Measurements from ENCODE around the gene CIC. TPM values are rescaled to one million over a fixed set of nuclear protein-coding genes. Genes with fewer than 3 reads are reported as not detected.
A peak's percentile ranks its signal among the peaks of the same experiment; 100 is the strongest.

CIC gene
- total RNA-seq, 1 donor from 2014 or later, result 33.3 TPM

DNA sequence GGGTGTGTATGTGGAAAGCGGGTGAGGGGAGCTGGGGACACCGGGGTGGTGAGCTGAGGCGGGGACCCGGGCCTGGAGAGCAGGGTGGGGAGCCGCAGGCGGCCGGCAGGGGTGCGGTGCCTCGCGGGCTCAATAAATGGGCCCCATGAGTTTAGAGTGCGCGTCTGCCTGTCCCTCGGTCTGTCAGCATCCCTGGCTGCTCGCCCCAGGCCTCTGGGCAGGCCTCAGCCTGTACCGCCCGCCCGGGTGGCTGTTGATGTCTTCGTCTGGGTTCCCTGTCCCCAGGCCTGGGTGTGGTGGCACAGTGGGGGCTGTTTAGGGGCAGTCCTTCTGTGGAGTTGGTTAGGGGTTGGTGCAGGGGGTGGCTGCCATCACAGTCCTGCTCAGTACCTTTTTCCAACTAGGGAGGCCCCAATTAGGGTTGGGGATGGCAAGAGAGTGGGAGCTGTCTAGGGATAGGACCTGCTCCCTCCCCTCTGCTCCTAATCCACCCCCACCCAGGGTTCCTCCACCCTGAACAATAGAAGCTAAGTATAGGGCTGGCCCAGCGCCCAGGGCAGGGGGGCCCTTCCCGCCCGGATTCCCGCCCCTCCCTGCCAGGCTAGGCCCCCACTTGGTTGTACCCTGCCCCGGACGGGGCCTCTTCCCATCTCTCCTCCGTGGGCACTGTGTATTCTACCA, 12.2 kb downstream of the CIC start:
- H3K27ac ChIP-seq (replicated peaks), result peak overlapping the region; percentile 98
- H3K4me1 ChIP-seq, result peaks cover 91% of the 10 kb centered on the region
- TF ChIP-seq, protein P1, sequence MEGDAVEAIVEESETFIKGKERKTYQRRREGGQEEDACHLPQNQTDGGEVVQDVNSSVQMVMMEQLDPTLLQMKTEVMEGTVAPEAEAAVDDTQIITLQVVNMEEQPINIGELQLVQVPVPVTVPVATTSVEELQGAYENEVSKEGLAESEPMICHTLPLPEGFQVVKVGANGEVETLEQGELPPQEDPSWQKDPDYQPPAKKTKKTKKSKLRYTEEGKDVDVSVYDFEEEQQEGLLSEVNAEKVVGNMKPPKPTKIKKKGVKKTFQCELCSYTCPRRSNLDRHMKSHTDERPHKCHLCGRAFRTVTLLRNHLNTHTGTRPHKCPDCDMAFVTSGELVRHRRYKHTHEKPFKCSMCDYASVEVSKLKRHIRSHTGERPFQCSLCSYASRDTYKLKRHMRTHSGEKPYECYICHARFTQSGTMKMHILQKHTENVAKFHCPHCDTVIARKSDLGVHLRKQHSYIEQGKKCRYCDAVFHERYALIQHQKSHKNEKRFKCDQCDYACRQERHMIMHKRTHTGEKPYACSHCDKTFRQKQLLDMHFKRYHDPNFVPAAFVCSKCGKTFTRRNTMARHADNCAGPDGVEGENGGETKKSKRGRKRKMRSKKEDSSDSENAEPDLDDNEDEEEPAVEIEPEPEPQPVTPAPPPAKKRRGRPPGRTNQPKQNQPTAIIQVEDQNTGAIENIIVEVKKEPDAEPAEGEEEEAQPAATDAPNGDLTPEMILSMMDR (IDR thresholded peaks at IDR 0.05; ENCODE audit: borderline replicate concordance), result peak; percentile 18
- H3K4me3 ChIP-seq, result peak overlapping the region; percentile 90
- DNase-seq, result peak; percentile 69
- no peaks in the 10 kb centered on the region for H3K36me3 ChIP-seq
- H3K27me3 ChIP-seq (ENCODE audit: low read depth), result no peaks in the 10 kb centered on the region
- intact Hi-C loops (cut with micrococcal nuclease), result loop anchor here (5.0 kb wide), 1 partner anchor 39 kb away; the partner anchor contains the start of gene GSK3A
- H3K9me3 ChIP-seq (replicated peaks), result no peaks in the 10 kb centered on the region

DNA sequence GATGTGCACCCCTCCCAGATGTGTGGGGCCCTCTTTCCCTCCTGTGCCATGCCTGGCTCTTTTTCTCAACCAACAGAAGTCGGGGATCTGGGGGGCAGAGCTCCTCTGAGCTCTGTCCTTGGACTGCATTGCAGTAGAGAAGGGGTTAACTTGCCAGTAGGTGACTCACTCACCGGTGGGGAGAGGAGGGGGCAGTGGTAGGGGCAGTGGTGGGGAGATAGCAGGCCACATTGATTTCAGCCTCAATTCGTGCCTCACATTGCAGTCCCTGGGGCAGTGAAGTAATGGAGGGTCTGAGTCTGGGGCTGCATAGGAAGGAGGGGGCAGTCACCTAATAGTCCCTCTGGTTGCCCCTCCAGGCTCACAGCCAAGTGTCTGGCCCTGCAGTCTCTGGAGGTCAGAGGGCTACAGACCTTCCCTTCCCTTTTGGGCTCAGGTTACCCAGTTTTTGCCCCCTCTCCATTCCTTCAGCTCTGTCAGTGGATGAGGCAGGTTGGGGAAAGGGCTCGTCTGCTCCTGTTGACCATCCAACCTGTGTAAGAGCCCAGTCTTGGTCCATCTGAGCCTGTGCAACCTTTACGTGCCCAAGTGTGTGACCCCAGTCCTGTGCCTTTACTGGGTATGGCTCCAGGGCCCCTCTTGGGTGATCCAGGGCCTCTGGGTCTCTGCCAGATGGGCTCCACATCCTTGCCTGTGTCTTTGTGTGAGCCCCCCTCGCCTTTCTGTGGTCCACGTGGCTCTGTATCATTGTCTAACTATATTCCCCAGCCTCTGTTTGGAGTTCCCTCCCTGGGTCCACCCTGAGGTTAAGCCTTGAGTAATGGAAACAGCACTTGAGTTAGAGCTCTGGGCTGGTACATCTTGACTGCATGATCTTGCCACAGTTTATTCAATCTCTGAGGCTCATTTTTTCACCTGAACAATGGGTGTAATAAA, 13.0 kb downstream of the CIC start:
- no peaks in the 10 kb centered on the region for H3K27me3 ChIP-seq (ENCODE audit: low read depth)
- intact Hi-C loops (cut with micrococcal nuclease), result loop anchor here (5.0 kb wide), 1 partner anchor 40 kb away; the partner anchor contains the start of gene GSK3A
- H3K27ac ChIP-seq (replicated peaks), result peak overlapping the region; percentile 98
- H3K36me3 ChIP-seq, result peaks cover 4% of the 10 kb centered on the region
- TF ChIP-seq, protein P1 (IDR thresholded peaks at IDR 0.05; ENCODE audit: borderline replicate concordance), result no peak
- H3K9me3 ChIP-seq (replicated peaks), result no peaks in the 10 kb centered on the region
- no peak for DNase-seq
- H3K4me1 ChIP-seq, result peaks cover 91% of the 10 kb centered on the region
- H3K4me3 ChIP-seq, result peak overlapping the region; percentile 90

- no peak for DNase-seq
- Histone ChIP-seq H3K36me3 (peaks cover 11% of the 10 kb centered on the region), H3K9me3 (replicated peaks) (no peaks in the 10 kb centered on the region), H3K4me1 (peaks cover 84% of the 10 kb centered on the region), H3K4me3 (peak overlapping the region; percentile 74), H3K27ac (replicated peaks) (peak overlapping the region; percentile 98), H3K27me3 (ENCODE audit: low read depth) (no peaks in the 10 kb centered on the region)
- intact Hi-C loops (cut with micrococcal nuclease), result loop anchor here (5.0 kb wide), 1 partner anchor 41 kb away; the partner anchor contains the start of gene GSK3A
- TF ChIP-seq, protein P1 (IDR thresholded peaks at IDR 0.05; ENCODE audit: borderline replicate concordance), result no peak
Observed at GRCh38 chr19:42282819-42283187, 13.8 kb downstream of the CIC start.

DNA sequence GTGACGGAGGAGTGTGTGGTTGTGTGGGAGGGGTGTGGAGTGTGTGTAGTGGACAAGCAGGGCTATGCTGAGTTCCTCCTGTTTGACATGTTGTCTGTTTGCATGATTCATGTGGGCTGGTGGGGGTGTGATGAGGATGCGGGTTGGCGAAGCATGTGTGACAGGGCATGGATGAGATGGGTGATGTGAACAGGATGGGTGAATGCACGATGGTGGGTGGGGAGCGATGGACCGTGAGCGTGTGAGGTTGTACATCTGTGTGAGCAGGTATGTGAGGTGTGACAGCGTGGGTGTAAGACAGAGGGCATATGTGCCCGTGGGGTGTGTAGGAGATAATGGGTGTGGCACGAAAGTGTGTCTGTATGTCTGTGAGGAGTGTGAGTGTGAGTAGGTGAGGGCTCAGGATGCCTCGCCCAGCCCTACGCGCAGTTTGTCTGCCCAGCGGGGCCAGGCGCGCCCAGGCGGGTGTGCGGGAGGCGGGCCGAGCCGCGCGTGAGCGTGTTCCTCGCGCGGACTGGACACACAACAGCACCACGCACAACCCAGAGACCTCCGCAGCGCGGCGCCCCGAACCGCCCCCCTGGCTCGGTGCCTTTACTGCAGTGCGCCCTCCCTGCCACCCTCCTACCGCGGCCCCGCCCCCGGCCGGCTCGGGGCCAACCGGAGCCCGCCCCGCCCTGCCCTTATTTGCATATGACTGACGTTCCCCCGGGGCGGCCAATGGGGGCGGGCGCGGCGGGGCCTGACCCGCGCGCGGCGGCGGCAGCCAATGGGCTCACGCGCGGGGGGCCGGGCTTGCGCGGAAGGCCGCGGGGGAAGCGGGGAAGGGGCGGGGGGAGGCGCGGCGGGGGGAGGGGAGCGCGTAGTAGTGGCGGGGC, 14.4 kb downstream of the CIC start:
- peak overlapping the region; percentile 98 for H3K27ac ChIP-seq (replicated peaks)
- peaks cover 78% of the 10 kb centered on the region for H3K4me1 ChIP-seq
- peak overlapping the region; percentile 74 for H3K4me3 ChIP-seq
- intact Hi-C loops (cut with micrococcal nuclease), result loop anchor here (5.0 kb wide), 1 partner anchor 41 kb away; the partner anchor contains the start of gene GSK3A
- peaks cover 17% of the 10 kb centered on the region for H3K36me3 ChIP-seq
- no peaks in the 10 kb centered on the region for H3K27me3 ChIP-seq (ENCODE audit: low read depth)
- no peaks in the 10 kb centered on the region for H3K9me3 ChIP-seq (replicated peaks)
- DNase-seq, result peak; percentile 98
- TF ChIP-seq, protein P1 (IDR thresholded peaks at IDR 0.05; ENCODE audit: borderline replicate concordance), result no peak

Measured in left ventricle myocardium inferior (tissue), 1 donor.